Umbilical cord (tissue), 2 donors: ENCODE measurements around the gene WDR90. TPM values are rescaled to one million over a fixed set of nuclear protein-coding genes. Genes with fewer than 3 reads are reported as not detected.

ENCODE experiments used
- DNase-seq: peaks from one replicate; pipeline ENCODE4 v3.0.0-alpha.2; 2015; ENCODE audit warnings: low spot score
- total RNA-seq: library from RNA; depleted of rRNA; stranded (reverse); fragments of >200 nt; gene quantifications from one replicate; pipeline ENCODE4 v1.2.3, GENCODE V29; 2014; ENCODE audit warnings: low replicate concordance; ENCODE audit not compliant: insufficient read depth

The WDR90 gene
- 30.8 TPM for total RNA-seq

GRCh38 chr16:648781-649589 is at the start of gene WDR90:
Gene WDR90, plus strand, starts transcription at chr16:649365. Its CDS starts 52 bp downstream, at chr16:649417.
- peak; percentile 95 for DNase-seq

GRCh38 chr16:600781-601180 is 48.4 kb upstream of the WDR90 start:
- no peak for DNase-seq

- no peak for DNase-seq
These were observed 45.2 kb upstream of the WDR90 start for GRCh38 chr16:603933-604332.

- no peak for DNase-seq
These were observed 42.4 kb upstream of the WDR90 start for GRCh38 chr16:606656-607307.

- no peak for DNase-seq
These were observed 41.1 kb upstream of the WDR90 start for GRCh38 chr16:608019-608418.

- no peak for DNase-seq
These were observed 39.8 kb upstream of the WDR90 start for GRCh38 chr16:609316-609715.

- no peak for DNase-seq
These were observed 39.2 kb upstream of the WDR90 start for GRCh38 chr16:609984-610383.

- no peak for DNase-seq
These were observed 38.4 kb upstream of the WDR90 start for GRCh38 chr16:610513-611381.

GRCh38 chr16:615122-615521 is 34.0 kb upstream of the WDR90 start:
- no peak for DNase-seq

- no peak for DNase-seq
These were observed 32.2 kb upstream of the WDR90 start for GRCh38 chr16:616733-617586.

- DNase-seq, result no peak
These were observed 31.3 kb upstream of the WDR90 start for GRCh38 chr16:617855-618254.

- no peak for DNase-seq
These were observed 29.6 kb upstream of the WDR90 start for GRCh38 chr16:619476-620100.

- peak; percentile 48 for DNase-seq
These were observed 28.3 kb upstream of the WDR90 start for GRCh38 chr16:620700-621525.

GRCh38 chr16:621526-622105 is 27.5 kb upstream of the WDR90 start:
- DNase-seq, result no peak

GRCh38 chr16:622920-623280 is 26.3 kb upstream of the WDR90 start:
- no peak for DNase-seq

- DNase-seq, result no peak
These were observed 24.6 kb upstream of the WDR90 start for GRCh38 chr16:624526-625070.

- DNase-seq, result no peak
These were observed 23.8 kb upstream of the WDR90 start for GRCh38 chr16:625117-625976.
